GM21423 (cell line): ENCODE measurements around the gene INPP4B.

Source experiments
- ATAC-seq: cut with Tn5 transposase; IDR thresholded peaks from one replicate; pipeline ENCODE4 v1.9.1; 2021; ENCODE audit warnings: mild to moderate bottlenecking, moderate library complexity; ENCODE audit not compliant: unreplicated experiment

INPP4B gene

DNA sequence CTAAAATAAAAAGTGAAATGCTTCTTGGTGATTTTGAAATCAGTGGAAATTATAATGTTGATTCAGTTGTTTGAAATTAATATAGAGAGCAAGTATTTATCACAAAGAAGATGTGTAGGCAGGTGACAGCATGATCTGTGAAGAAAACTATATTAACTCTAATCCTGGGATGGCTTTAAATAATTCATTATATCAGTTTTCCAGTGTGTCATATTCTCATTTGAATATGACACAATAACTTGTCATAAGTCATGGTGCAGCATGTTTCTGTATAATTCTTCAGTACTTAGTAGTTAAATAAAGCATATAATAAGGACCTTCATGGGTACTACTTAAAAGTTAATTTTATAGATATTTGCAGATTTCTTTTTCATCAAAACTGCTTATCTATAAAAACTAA, 573.6 kb downstream of the INPP4B start:
- no peak for ATAC-seq

DNA sequence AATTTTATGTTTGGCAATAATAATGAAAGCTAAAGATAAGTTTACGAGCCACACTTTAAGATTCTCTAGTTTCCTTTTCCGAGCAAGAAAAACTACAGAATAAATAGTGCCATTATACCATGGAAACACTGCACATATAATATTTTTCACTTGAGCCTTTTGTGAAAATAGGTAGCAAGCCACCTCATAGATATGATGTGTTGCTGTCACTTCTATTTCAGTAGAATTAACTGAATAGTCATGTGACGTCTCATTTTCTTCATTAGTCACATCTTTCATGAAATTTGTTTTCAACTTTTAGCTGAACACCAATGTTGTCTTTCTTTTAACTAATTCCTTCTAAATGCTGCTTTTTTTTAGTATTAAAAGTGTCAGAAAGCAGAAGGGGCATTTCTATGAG, 574.3 kb downstream of the INPP4B start:
- ATAC-seq = no peak

DNA sequence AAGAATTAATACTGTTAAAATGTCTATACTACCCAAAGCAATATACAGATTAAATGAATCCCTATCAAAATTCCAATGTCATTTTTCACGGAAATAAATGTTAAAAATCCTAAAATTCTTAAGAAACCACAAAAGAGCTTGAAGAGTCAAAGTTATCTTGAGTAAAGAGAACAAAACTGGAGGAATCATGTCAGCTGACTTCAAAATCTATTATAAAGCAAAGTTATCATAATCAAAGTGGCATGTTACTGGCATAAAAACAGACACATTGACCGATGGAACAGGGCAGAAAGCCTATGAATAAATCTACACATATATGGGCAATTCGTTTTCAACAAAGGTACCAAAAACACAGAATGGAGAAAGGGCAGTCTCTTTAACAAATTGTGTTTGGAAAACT, 579.0 kb downstream of the INPP4B start:
- ATAC-seq = no peak

DNA sequence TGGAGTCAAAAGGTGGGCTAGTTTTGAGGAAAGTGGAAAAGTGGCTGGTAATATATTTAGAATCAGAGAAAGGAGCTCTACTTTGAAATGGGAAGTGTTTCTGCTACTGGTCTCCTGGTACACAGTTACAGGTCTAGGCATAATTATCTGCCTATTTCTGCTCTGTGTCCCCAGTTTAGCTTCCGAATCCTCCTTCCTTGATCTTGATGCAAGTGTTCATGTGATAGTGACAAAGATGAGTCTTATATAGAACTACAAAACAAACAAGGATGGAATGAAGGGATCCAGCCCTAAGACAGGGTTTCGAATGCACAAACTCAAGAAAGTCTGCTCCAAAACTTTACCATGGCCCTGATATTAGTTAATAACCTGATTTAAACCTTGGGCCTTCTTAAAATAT, 580.2 kb downstream of the INPP4B start:
- ATAC-seq = no peak

DNA sequence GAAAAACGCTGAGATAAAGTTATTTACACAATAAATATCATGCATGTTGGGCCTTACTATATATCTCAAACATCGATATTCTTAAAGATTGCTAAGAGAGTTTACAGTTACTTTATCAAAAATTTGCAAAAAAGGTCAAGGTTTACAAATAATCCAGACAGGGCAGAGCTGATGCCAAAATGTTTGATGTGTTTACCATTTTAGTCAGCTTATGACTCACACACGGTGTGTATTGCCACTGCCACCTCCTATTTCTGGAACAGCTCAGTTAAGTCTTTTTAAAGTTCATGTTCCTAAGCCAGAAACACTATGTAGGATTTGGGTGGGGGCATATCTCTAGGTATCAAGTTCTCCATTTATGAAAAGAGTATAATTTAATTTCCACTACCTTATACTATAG, 580.6 kb downstream of the INPP4B start:
- no peak for ATAC-seq

DNA sequence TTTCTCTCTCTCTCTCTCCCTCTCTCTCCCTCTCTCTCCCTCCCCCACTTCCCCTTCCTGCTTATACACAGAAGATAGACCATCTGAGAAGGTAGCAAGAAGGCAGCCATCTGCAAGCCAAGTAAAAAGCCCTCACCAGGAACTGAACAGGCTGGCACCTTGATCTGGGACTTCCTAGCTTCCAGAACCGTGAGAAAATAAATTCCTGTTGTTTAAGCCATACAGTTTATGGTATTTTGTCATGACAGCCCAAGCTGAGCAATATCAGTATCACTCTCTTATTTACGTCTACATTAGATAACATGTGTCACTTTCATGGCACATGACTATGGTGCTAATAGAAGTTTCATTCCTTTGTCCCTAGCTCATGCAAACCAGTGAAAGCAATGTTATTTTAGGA, 581.1 kb downstream of the INPP4B start:
- ATAC-seq = no peak

DNA sequence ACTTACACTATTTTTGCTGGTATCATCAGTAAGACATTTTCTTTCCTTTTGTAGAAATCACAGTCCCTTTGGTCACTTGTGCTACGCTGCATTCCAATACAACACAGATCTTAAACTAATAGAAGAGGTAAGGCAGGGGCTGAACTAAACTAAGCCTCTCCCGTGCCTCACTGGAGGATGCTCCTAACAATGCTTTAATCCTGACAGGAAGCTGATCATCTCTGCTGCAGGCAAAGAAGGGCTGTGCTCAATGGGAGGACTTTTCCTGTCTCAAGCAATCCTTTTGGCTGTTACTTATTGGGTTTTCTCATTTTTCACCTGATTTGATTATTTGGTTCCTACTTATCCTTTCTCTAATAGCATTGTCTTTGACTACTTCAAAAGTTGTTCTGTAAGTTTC, 583.1 kb downstream of the INPP4B start:
- no peak for ATAC-seq

DNA sequence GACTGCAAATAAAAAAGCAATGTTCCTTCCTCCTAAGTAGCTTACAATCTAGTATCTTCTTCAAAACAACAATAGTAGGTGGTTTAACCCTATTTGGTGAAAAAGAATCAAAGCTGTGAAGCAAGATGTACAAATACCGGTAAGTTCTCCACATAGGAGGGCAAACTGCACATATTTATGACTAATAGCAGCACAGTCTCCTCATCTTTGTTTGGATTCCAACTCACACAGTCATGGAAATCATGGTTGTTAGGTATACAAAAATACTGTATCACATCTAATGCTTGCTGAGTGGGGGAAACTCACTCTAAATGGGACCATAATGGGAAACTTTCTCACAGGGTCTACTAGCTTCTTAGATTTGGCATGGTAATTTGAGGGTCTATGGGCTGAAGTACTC, 597.2 kb downstream of the INPP4B start:
- ATAC-seq = no peak

DNA sequence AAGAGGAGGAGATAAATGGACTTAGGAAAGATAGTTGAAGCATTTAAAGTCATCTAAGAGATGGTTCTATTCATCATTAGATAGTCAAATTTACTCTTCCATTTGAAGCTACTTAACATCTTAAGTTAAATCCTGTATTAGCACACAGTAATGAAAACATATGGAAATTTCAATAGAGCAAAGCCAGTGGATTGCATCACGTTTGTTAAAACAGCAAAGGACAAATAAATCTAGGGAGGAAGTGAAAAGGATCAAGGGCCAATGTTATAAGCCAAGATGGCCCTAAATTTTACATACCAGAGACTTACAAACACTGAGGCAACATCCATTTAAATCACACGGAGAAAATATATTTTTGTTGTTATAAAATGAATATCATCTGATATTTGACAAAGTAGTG, 602.8 kb downstream of the INPP4B start:
- ATAC-seq = no peak

DNA sequence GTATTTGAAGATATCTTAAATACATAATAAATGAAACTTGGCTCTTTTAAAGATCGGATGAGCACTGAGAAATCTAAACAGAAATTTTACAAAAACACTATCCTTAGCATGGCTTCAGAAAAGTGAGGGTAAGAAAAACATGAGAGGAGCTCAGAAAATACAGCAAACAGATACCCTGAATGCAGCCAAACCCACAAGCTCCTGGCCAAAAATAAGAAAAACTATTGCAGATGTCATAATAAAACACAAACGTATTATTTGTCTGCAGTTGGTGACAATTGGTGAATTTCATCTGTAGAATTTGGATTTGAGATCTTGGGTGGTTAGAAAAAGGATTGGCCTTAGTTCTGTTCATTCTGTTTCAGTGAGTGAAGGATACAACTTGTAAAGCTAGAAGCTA, 603.9 kb downstream of the INPP4B start:
- ATAC-seq = no peak

DNA sequence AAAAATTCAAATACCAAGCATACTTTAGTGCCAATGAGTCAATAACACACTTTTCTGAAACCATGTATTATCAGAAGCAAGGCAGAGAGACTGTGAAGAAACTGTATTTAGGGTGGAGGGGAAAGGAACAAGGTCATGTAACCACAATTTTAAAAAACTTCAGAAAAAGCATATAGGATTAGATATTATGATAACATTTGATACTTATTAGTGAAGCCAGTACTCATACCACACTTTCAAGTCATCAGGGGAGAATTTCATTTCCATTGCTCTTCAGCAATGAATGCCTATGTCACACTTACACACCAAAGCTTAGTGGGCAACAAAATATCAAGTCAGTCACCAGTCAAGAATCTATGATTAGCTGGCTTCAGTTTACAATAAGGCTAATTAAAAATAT, 607.5 kb downstream of the INPP4B start:
- ATAC-seq = no peak

DNA sequence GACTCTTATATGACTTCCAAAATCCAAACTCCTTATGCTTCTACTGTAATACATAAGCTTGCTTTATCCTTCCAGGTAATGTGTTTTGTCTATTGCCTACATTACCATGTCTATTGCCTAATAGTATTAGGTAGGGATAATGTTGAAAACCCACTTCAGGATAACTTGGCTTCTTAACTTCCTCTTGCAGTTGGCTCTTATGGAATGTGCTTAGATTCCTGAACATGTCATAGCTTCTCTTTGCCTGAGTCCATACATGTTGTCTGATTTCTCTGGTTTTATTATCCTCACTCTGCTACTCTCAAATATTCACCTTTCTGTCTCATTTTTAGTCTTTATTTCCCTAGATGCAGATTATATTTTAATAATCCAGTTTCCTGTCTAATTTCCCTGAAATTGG, 609.8 kb downstream of the INPP4B start:
- ATAC-seq = no peak

DNA sequence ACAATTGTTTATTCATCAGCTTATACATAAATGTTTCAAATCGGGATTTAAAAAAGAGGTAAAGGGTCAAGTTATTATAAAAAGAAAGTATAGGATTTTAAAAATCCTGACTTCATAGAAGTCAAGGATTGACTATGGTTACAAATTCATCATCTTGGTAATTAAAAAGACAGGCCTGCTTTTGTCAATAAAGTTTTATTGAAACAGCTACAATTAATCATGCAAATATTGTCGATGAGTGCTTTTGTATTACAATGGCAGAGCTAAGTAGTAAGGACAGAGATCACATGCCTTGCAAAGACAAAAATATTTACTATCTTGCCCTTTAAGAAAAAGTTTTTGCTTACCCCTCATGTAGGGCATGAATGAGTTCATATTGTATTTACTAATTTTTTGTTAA, 614.3 kb downstream of the INPP4B start:
- ATAC-seq = no peak

DNA sequence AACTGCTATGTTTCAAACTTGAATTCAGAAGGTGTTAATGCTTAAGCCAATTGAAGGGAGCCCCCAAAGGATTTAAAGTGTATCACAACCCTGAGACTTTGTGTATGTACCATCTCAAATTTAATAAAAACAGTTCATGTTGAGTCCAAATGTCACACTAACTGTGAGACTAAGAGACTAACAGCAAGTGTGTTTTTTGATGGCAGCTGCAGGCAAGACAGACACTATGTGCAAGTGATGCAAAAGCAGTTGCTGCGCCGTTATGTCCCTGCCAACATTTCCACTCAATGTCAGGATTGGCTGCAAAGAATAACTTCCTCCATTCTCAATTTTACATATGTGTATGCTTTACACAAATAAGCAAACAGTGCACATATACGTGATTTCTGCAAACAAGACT, 615.1 kb downstream of the INPP4B start:
- ATAC-seq = no peak

DNA sequence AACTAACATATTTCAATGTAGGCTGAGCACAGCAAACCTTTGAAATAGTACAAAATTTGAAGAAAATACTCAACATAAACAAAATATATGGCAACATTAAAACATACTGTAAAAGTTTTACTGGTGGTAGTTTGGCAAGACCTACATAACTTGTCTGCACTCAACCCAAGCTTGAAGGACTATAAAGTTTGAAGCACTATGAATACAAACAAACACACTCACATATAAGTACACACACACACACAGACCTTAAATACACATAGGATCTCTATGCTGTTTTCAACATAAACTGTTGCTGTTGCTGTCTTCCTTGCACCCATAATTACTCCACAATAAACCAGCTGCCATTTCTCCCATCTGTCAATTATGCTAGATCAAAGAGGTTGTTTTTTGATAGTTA, 620.1 kb downstream of the INPP4B start:
- ATAC-seq = no peak

DNA sequence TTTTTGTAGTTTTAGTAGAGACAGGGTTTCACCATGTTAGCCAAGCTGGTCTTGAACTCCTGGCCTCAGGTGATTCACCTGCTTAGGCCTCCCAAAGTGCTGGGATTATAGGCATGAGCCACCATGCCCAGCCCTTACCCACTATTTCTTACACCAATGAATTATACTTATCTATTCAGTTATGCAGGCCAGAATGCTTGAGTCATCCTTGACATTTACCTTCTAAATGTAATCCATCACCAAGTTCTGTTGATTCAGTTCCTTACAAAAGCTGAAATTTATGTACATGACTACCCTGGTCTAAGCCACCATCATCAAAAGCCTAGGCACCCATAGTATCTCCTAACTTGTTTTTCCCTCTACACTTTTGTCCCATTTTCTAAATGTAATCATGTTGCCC, 624.0 kb downstream of the INPP4B start:
- no peak for ATAC-seq

DNA sequence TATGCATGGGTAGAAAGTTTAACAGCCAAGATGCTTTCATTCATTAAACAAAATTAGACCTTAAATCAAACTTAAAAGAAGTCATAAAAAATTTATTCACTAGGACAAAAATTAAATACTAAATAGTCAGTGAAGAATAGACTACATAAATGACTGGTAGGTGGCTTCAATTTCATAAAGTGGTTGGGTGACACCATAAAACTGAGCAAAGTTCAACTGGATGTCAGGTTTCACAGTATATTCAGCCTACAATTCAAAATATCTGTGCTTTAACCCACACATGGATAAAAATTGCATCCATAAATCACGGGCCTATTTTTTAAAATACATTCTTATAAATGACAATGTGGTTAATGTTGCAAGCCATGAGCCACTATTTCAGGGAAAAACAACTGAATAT, 627.4 kb downstream of the INPP4B start:
- no peak for ATAC-seq

DNA sequence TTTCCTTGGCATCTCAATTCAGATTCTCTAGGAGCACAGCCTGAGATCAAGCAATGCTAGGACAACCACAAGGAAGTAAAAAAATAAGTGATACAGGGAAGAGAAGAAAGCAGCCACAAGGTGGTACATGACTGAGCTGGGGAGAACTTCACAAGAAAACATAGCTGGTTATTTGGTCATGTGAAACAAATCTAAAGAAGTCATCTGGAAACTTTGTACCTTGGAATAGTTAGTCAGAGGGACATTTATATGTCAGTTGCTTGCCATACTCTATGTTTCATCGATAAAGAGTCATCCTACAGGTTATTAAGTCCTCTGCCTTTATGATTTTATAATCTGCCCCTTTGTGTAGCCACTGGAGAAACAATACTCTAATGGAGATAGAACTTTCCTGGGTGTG, 634.7 kb downstream of the INPP4B start:
- ATAC-seq = no peak

DNA sequence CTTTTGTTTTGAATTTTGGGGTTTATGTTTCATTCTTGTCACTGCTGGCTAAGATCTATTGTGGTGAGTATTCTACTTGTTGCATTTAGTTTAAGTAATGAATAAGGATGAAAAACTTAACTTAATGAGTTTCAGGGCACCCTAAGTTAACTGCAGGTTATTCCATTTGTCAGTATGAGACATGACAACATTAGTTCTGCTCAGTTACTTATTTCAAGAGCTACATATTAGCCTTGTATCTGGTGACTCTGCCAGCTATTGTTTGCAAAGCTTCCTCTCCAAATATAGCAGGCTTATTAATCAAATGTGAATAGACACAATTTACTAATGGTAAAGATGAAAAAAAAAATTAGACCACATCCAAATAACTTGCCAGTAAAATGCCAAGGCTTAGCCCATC, 642.6 kb downstream of the INPP4B start:
- no peak for ATAC-seq

DNA sequence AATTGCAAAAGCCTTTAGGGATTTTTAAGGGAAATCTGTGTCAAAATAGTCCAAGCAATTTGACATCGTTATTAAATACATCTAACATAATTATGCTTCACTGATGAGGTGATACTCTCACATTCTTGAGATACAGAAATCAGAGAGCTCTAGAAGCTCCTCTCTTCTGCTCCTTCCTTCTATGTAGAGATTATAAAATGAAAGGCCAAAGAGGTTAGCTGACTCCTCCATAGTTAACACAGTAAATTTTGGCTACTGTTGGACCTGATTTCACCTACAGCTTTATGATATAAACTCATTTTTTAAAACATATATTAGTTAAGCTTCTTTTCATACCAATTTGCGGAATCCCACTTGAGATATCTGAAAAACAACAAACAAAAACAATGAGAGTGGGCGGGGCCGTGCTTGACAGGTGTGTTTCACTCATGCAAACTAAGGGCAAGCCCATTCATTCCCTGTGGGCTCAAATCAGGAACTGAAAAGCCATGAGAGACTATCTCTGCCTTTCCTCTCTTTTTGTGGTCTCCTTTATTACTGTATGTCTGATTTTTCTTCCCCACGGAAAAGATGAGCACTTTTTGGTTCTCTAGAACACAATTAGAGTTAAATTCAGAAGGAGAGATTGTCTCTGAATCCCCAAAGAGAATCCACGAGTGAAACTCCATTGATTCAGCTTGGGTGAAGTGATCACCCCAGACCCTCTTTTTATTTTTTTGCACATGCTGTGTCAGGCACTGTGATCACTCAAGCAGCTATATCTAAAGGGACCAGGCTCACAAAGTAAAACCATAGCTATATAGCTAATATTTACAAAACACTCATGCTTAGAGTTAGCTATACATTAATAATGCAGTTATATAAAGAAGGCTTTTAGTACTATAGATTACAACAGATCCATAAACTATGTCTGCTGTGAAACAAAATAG, 643.4 kb downstream of the INPP4B start:
- ATAC-seq = peak; percentile 90

DNA sequence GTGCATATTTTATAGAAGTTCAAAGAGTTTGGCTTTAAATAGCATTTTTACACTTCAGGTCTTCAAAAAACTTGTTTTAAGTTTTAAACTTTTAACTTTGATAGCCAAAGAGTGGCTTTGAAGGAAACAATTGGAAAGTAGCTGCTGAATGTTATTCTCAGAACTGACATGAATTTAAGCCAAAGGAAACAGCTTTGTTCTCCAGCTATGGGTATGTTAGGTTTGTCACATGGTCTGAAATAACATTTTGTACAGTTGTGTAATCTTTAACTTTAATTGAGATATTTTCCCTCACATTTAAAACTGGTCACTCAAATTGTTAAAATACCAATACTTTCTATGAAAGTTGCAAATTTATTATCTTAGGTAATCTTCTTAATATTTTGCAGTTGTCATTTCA, 645.1 kb downstream of the INPP4B start:
- ATAC-seq = no peak

DNA sequence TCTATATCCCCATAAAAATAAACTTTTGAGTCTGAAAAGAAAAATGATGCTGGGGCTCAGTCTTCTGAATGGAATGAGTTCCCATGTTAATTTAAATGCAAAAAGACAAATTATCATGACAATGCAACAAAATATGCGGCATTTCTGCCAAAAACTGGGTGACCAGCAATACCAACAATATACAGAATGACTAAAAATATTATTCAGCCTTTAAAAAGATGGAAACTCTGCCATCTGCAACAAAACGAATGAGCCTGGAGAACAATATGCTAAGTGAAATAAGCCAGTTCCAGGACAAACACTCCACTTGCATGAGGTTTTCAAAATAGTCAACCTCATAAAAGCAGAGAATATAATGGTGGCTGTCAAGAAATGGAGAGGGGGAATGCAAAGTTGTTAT, 651.2 kb downstream of the INPP4B start:
- no peak for ATAC-seq

DNA sequence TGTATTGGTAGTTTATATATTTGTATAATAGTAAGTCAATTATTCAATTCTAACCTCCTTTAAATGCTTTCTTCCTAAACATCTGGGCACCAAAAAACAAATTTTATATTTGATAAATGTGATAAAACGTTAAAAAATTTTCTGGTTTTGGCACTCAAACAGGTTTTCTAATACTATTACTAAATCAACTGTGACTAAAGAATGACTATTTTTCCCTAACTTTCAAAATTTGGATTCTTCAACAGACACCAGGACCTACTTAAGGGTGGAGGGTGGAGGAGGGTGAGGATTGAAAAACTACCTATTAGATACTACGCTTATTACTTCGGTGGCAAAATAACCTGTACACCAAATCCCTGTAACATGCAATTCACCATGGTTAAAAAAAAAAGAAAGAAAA, 654.2 kb downstream of the INPP4B start:
- ATAC-seq = no peak
